HCT116 (cell line): Measurements from ENCODE around the gene GP1BA. TPM values are rescaled to one million over a fixed set of nuclear protein-coding genes. Genes with fewer than 3 reads are reported as not detected.
"Not testable (repeated sequence)": the region's sequence is repeated elsewhere in the genome, so short reads cannot be mapped to it uniquely, and the experiment has no call there.

ENCODE experiments used
- ATAC-seq: fragments of 200-7000 bp; cut with Tn5 transposase; 2 replicates; pipeline ENCODE4 v1.9.1; 2020; ENCODE audit warnings: mild to moderate bottlenecking, moderate library complexity
- BruUV-seq: library from RNA; stranded (reverse); fragments of 400-500 nt; replicated peaks from 2 replicates; lab custom pipeline; 2021; lab: Mats Ljungman, UMichigan
- CTCF ChIA-PET: fragments of 300-600 bp; sonication (Branson Sonifier 250); formaldehyde crosslinking; loops from one replicate; lab custom pipeline; 2021; ENCODE audit warnings: antibody characterized with exemption; lab: Charles Lee
- POLR2A ChIA-PET: fragments of 300-600, 350-600 bp; sonication (Branson Sonifier 250); formaldehyde crosslinking; loops from one replicate; lab custom pipeline; 2021; ENCODE audit warnings: antibody characterized with exemption; lab: Charles Lee
- RAD21 ChIA-PET, 2 experiments: fragments of 300-600 bp; sonication (Branson Sonifier 250); formaldehyde crosslinking; loops; one replicate each; lab custom pipeline; 2023; ENCODE audit warnings: low total read pairs in 2 of 2; ENCODE audit not compliant: uncharacterized antibody in 2 of 2, unreplicated experiment in 2 of 2, low non-redundant PET in 1 of 2; lab: Charles Lee
- DNase-seq: peaks from one replicate; pipeline ENCODE4 v3.0.0-alpha.2; 2010; ENCODE audit warnings: low read depth, low spot score
- H2AFZ ChIP-seq: fragments of 200-600 bp; shearing (Covaris generic), sonication (generic); 2 replicates; pipeline ENCODE4 v1.6.1; 2017; ENCODE audit warnings: low read depth, mixed run types, mixed read lengths, antibody characterized with exemption, low read length; ENCODE audit not compliant: poor library complexity, severe bottlenecking
- H3K27ac ChIP-seq: 2 replicates; pipeline ENCODE4 v1.5.1; 2012; ENCODE audit warnings: low read depth, low read length
- H3K27me3 ChIP-seq: fragments of 200-600 bp; sonication (generic); 2 replicates; pipeline ENCODE4 v1.6.1; 2016; ENCODE audit warnings: mixed run types, low read length, mixed read lengths; ENCODE audit not compliant: insufficient read depth
- H3K36me3 ChIP-seq, 2 experiments: fragments of 200-500 bp in 1 of 2; fragments of 200-600 bp in 1 of 2; sonication (Bioruptor generic) in 1 of 2; sonication (generic) in 1 of 2; 2 replicates each; pipeline versions ENCODE4 v1.5.1 to v1.6.1; 2014 to 2016; ENCODE audit warnings: low read length in 2 of 2, inconsistent platforms in 1 of 2, mixed read lengths in 1 of 2, mixed run types in 1 of 2; ENCODE audit not compliant: insufficient read depth in 2 of 2, control insufficient read depth in 1 of 2
- H3K4me1 ChIP-seq, 2 experiments: fragments of 200-600 bp in 1 of 2; sonication (generic) in 1 of 2; 2 replicates each; pipeline versions ENCODE4 v1.5.1 to v1.6.1; 2012 to 2017; ENCODE audit warnings: low read length in 2 of 2, inconsistent platforms in 1 of 2, mild to moderate bottlenecking in 1 of 2, mixed read lengths in 1 of 2, mixed run types in 1 of 2, moderate library complexity in 1 of 2; ENCODE audit not compliant: insufficient read depth in 2 of 2, control insufficient read depth in 1 of 2
- H3K4me2 ChIP-seq: fragments of 200-600 bp; sonication (generic); 2 replicates; pipeline ENCODE4 v1.6.1; 2017; ENCODE audit warnings: mixed run types, low read length, mixed read lengths
- H3K4me3 ChIP-seq, 2 experiments: fragments of 200-600 bp in 1 of 2; sonication (generic) in 1 of 2; replicated peaks in 1 of 2; 2 replicates each; pipeline ENCODE4 v1.5.1; 2011 to 2016; ENCODE audit warnings: low read length in 2 of 2, control low read depth in 1 of 2, low read depth in 1 of 2, mild to moderate bottlenecking in 1 of 2, mixed read lengths in 1 of 2, mixed run types in 1 of 2
- H3K79me2 ChIP-seq: fragments of 200-600 bp; sonication (generic); 2 replicates; pipeline ENCODE4 v1.6.1; 2017; ENCODE audit warnings: mild to moderate bottlenecking, mixed run types, low read length, moderate library complexity, mixed read lengths; ENCODE audit not compliant: insufficient read depth
- H3K9ac ChIP-seq: fragments of 200-600 bp; sonication (generic); 2 replicates; pipeline ENCODE4 v1.6.1; 2016; ENCODE audit warnings: low read length, mixed read lengths
- H3K9me2 ChIP-seq: fragments of 200-600 bp; sonication (generic), shearing (Covaris generic); 2 replicates; pipeline ENCODE4 v1.6.1; 2017; ENCODE audit warnings: mixed run types, mild to moderate bottlenecking, moderate library complexity; ENCODE audit not compliant: insufficient read depth
- H3K9me3 ChIP-seq, 2 experiments: fragments of 200-500 bp in 1 of 2; fragments of 200-600 bp in 1 of 2; sonication (Bioruptor generic) in 1 of 2; sonication (generic) in 1 of 2; 2 replicates each; pipeline ENCODE4 v1.6.1; 2014 to 2017; ENCODE audit warnings: low read length in 2 of 2, mixed read lengths in 2 of 2, inconsistent platforms in 1 of 2, low read depth in 1 of 2, mild to moderate bottlenecking in 1 of 2, mixed run types in 1 of 2, moderate library complexity in 1 of 2; ENCODE audit not compliant: control insufficient read depth in 1 of 2, insufficient read depth in 1 of 2
- H4K20me1 ChIP-seq: fragments of 200-600 bp; sonication (generic), shearing (Covaris generic); 2 replicates; pipeline ENCODE4 v1.6.1; 2017; ENCODE audit warnings: mixed run types, mild to moderate bottlenecking, moderate library complexity; ENCODE audit not compliant: insufficient read depth
- CBX3 ChIP-seq: IDR thresholded peaks from 2 replicates; pipeline ENCODE4 v1.6.1; 2012; ENCODE audit warnings: low read depth
- CEBPB ChIP-seq: IDR thresholded peaks from 2 replicates; pipeline ENCODE4 v1.6.1; 2012; ENCODE audit warnings: low read depth
- CTCF ChIP-seq, 3 experiments: fragments of 200-600 bp in 1 of 3; sonication (generic) in 1 of 3; IDR thresholded peaks in 2 of 3; conservative IDR thresholded peaks in 1 of 3; 2 replicates each; pipeline ENCODE4 v1.5.1; 2012 to 2017; ENCODE audit warnings: low read depth in 2 of 3, low read length in 2 of 3, antibody characterized with exemption in 1 of 3, borderline replicate concordance in 1 of 3, control low read depth in 1 of 3, mild to moderate bottlenecking in 1 of 3, mixed read lengths in 1 of 3, mixed run types in 1 of 3, moderate library complexity in 1 of 3; ENCODE audit not compliant: insufficient read depth in 1 of 3
- EGR1 ChIP-seq: IDR thresholded peaks from 2 replicates; pipeline ENCODE4 v1.6.1; 2012; ENCODE audit warnings: low read depth
- EZH2 ChIP-seq: fragments of 200-600 bp; sonication (generic); IDR thresholded peaks from 2 replicates; pipeline ENCODE4 v1.6.1; 2017; ENCODE audit warnings: antibody characterized with exemption, mixed run types
- EZH2phosphoT487 ChIP-seq: fragments of 200-600 bp; IDR thresholded peaks from 2 replicates; pipeline ENCODE4 v1.6.1; 2018; ENCODE audit warnings: antibody characterized with exemption, borderline replicate concordance
- JUND ChIP-seq: IDR thresholded peaks from 2 replicates; pipeline ENCODE4 v1.6.1; 2012
- RAD21 ChIP-seq: IDR thresholded peaks from 2 replicates; pipeline ENCODE4 v1.6.1; 2012; ENCODE audit warnings: low read depth, mild to moderate bottlenecking
- SIN3A ChIP-seq: IDR thresholded peaks from 2 replicates; pipeline ENCODE4 v1.6.1; 2012; ENCODE audit warnings: low read depth
- SRF ChIP-seq: IDR thresholded peaks from 2 replicates; pipeline ENCODE4 v1.6.1; 2012; ENCODE audit warnings: low read depth
- intact Hi-C: fragments of 100-400 bp; cut with micrococcal nuclease; formaldehyde crosslinking; loops from 2 replicates; pipeline ENCODE4 v1.10.0; 2022
- total RNA-seq: library from RNA; stranded (reverse); gene quantifications from one replicate; pipeline ENCODE4 v1.2.1, GENCODE V29; 2021; ENCODE audit not compliant: unreplicated experiment
- TF ChIP-seq, protein P1 (sequence below): IDR thresholded peaks from 2 replicates; pipeline ENCODE4 v1.6.1; 2012
- TF ChIP-seq, protein P2 (sequence below): IDR thresholded peaks from 2 replicates; pipeline ENCODE4 v1.6.1; 2012

GP1BA gene
- total RNA-seq, 1 experiment from 2014 or later: not detected

GRCh38 chr17:4903051-4903818, 28.8 kb upstream of the GP1BA start, which contains the start of gene CHRNE (continued):
- TF ChIP-seq, protein P1, sequence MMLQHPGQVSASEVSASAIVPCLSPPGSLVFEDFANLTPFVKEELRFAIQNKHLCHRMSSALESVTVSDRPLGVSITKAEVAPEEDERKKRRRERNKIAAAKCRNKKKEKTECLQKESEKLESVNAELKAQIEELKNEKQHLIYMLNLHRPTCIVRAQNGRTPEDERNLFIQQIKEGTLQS: no peak
- no peak for TF ChIP-seq EZH2
- TF ChIP-seq CBX3: no peak
- no peak for TF ChIP-seq EZH2phosphoT487
- TF ChIP-seq, protein P2, sequence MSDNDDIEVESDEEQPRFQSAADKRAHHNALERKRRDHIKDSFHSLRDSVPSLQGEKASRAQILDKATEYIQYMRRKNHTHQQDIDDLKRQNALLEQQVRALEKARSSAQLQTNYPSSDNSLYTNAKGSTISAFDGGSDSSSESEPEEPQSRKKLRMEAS: peak; percentile 76
- TF ChIP-seq CEBPB: no peak
- TF ChIP-seq EGR1: no peak; the same call in 1 of the 2 replicates
- TF ChIP-seq JUND: no peak
- peak; percentile 67 to 81 (median 74); a peak in 5 of 6 replicates for TF ChIP-seq CTCF (IDR thresholded peaks at IDR 0.05 in 2 of 3, conservative IDR thresholded peaks at IDR 0.05 in 1 of 3; ENCODE audit: borderline replicate concordance in 1 of 3, insufficient read depth in 1 of 3, low read depth in 2 of 3, low read length in 2 of 3)
- peak; percentile 73 for TF ChIP-seq RAD21
- TF ChIP-seq SIN3A: 0 out of 2 replicates have a peak, but pooled peaks have one; percentile 20
- no peak for TF ChIP-seq SRF

DNA sequence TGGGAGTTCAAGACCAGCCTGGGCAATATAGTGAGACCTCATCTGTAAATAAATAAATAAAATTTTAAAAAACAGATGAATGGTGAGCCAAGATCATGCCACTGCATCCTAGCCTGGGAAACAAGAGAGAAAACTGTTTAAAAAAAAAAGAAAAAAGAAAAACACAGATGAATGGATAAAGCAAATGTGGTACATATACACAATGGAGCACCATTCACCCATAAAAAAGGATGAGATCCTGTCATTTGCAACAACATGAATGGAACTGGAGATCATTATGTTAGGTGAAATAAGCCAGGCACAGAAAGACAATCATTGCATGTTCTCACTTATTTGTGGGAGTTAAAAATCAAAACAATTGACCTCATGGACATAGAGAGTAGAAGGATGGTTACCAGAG, 25.4 kb upstream of the GP1BA start:
- POLR2A ChIA-PET, BruUV-seq: not testable (repeated sequence)

More for the DNA sequence above, 25.4 kb upstream of the GP1BA start:
- ATAC-seq, H3K27ac ChIP-seq, H3K9ac ChIP-seq, H3K4me2 ChIP-seq, RAD21 ChIA-PET, H3K36me3 ChIP-seq, H3K27me3 ChIP-seq, H3K79me2 ChIP-seq, H3K9me3 ChIP-seq, H3K4me3 ChIP-seq, H3K9me2 ChIP-seq, DNase-seq, intact Hi-C loops, H2AFZ ChIP-seq, CTCF ChIA-PET, H4K20me1 ChIP-seq: not testable (repeated sequence)
- peaks cover 15 to 31% of the 10 kb centered on the region in 2 experiments for H3K4me1 ChIP-seq
